B cell (primary cell): Measurements from ENCODE around the gene ADGRD1. TPM values are rescaled to one million over a fixed set of nuclear protein-coding genes. Genes with fewer than 3 reads are reported as not detected.

Experiments used
- ATAC-seq: fragments of 200-7000 bp; cut with Tn5 transposase; one replicate; pipeline ENCODE4 v1.10.0; 2021; ENCODE audit warnings: low read depth, mild to moderate bottlenecking, moderate number of reproducible peaks, moderate library complexity
- CTCF ChIA-PET: fragments of 350-600 bp; sonication (Branson Sonifier 250); formaldehyde crosslinking; loops from one replicate; lab custom pipeline; 2021; ENCODE audit warnings: antibody characterized with exemption, inconsistent platforms; lab: Charles Lee
- POLR2A ChIA-PET: fragments of 350-600 bp; sonication (Branson Sonifier 250); formaldehyde crosslinking; loops from one replicate; lab custom pipeline; 2021; ENCODE audit warnings: antibody characterized with exemption; lab: Charles Lee
- DNase-seq: peaks from one replicate; pipeline ENCODE4 v3.0.0; 2013
- H2AFZ ChIP-seq: 2 replicates; pipeline ENCODE4 v1.6.1; 2012; ENCODE audit warnings: mild to moderate bottlenecking, low read depth, low read length; ENCODE audit not compliant: insufficient read depth, poor library complexity, severe bottlenecking
- H3K27ac ChIP-seq, 2 donors: 1 replicate in 1 of 2; 2 replicates in 1 of 2; pipeline ENCODE4 v1.5.1; 2012 to 2013; ENCODE audit warnings: low read length in 2 of 2, mild to moderate bottlenecking in 2 of 2, moderate library complexity in 1 of 2
- H3K27me3 ChIP-seq, 4 experiments: fragments of 200-600 bp in 1 of 4; sonication (generic) in 1 of 4; replicated peaks in 1 of 4; 1 replicate in 2 of 4; 2 replicates in 2 of 4; pipeline versions ENCODE4 v1.6.1 to v1.7.0; 2013 to 2016; ENCODE audit warnings: low read length in 3 of 4, mild to moderate bottlenecking in 2 of 4, mixed read lengths in 1 of 4, moderate library complexity in 1 of 4; ENCODE audit not compliant: insufficient read depth in 4 of 4, control insufficient read depth in 3 of 4; ENCODE audit errors: control extremely low read depth in 1 of 4
- H3K36me3 ChIP-seq, 2 experiments: replicated peaks in 1 of 2; 1 replicate in 1 of 2; 2 replicates in 1 of 2; pipeline versions ENCODE4 v1.6.1 to v1.7.1; 2013; ENCODE audit warnings: low read length in 1 of 2; ENCODE audit not compliant: insufficient read depth in 2 of 2, control insufficient read depth in 1 of 2; ENCODE audit errors: control extremely low read depth in 1 of 2, extremely low read depth in 1 of 2
- H3K4me1 ChIP-seq, 2 donors: fragments of 200-600 bp in 1 of 2; sonication (generic) in 1 of 2; 1 replicate in 1 of 2; 2 replicates in 1 of 2; pipeline versions ENCODE4 v1.5.1 to v1.6.1; 2013 to 2017; ENCODE audit warnings: low read length in 2 of 2; ENCODE audit not compliant: control insufficient read depth in 2 of 2, insufficient read depth in 2 of 2
- H3K4me2 ChIP-seq: replicated peaks from 2 replicates; pipeline ENCODE3; 2012; ENCODE audit warnings: mild to moderate bottlenecking, low read depth, low read length; ENCODE audit not compliant: poor library complexity, severe bottlenecking
- H3K4me3 ChIP-seq, 5 experiments: fragments of 200-600 bp in 1 of 5; sonication (generic) in 1 of 5; 1 replicate in 3 of 5; 2 replicates in 2 of 5; pipeline versions ENCODE4 v1.5.1 to v1.7.0; 2011 to 2016; ENCODE audit warnings: low read length in 4 of 5, mild to moderate bottlenecking in 4 of 5, low read depth in 2 of 5, control low read depth in 1 of 5, moderate library complexity in 1 of 5; ENCODE audit not compliant: insufficient read depth in 1 of 5; ENCODE audit errors: control extremely low read depth in 1 of 5, extremely low read depth in 1 of 5
- H3K79me2 ChIP-seq: fragments of 200-600 bp; sonication (generic); one replicate; pipeline ENCODE4 v1.6.0; 2016; ENCODE audit warnings: low read length; ENCODE audit not compliant: control insufficient read depth, insufficient read depth
- H3K9ac ChIP-seq: fragments of 200-600 bp; sonication (generic); 2 replicates; pipeline ENCODE4 v1.6.1; 2017; ENCODE audit warnings: mild to moderate bottlenecking, low read length, moderate library complexity
- H3K9me3 ChIP-seq, 3 donors: one replicate each; pipeline versions ENCODE4 v1.6.1 to v1.7.1; 2013; ENCODE audit warnings: low read length in 2 of 3; ENCODE audit not compliant: control insufficient read depth in 2 of 3, insufficient read depth in 1 of 3; ENCODE audit errors: control extremely low read depth in 1 of 3
- H4K20me1 ChIP-seq: 2 replicates; pipeline ENCODE4 v1.6.0; 2012; ENCODE audit warnings: mild to moderate bottlenecking, low read length; ENCODE audit not compliant: insufficient read depth, control insufficient read depth, poor library complexity, severe bottlenecking
- H3K27ac Mint-ChIP-seq: one replicate; pipeline ENCODE4 v1.8.0; 2021; ENCODE audit warnings: mixed read lengths
- H3K27me3 Mint-ChIP-seq: one replicate; pipeline ENCODE4 v1.8.0; 2021; ENCODE audit warnings: mixed read lengths
- H3K4me1 Mint-ChIP-seq: one replicate; pipeline ENCODE4 v1.8.0; 2021; ENCODE audit warnings: mixed read lengths
- H3K4me3 Mint-ChIP-seq: one replicate; pipeline ENCODE4 v1.8.0; 2021; ENCODE audit warnings: mixed read lengths
- H3K9me3 Mint-ChIP-seq: one replicate; pipeline ENCODE4 v1.8.0; 2022; ENCODE audit warnings: mixed read lengths; ENCODE audit not compliant: insufficient read depth
- CTCF ChIP-seq: fragments of 200-600 bp; IDR thresholded peaks from one replicate; pipeline ENCODE4 v1.8.0; 2022; ENCODE audit warnings: antibody characterized with exemption, mild to moderate bottlenecking
- EZH2 ChIP-seq: IDR thresholded peaks from 2 replicates; pipeline ENCODE4 v1.6.1; 2012; ENCODE audit warnings: borderline replicate concordance, low read depth, mild to moderate bottlenecking, moderate library complexity, low read length; ENCODE audit not compliant: insufficient read depth, poor library complexity, severe bottlenecking
- WGBS: methylation state at CpG from one replicate; pipeline ENCODE4 v1.1.5; 2013; ENCODE audit warnings: missing lambda C conversion rate; ENCODE audit not compliant: insufficient coverage; 5-methylcytosine and 5-hydroxymethylcytosine counted together
- intact Hi-C: fragments of 100-400 bp; cut with micrococcal nuclease; formaldehyde crosslinking; loops from one replicate; pipeline ENCODE4 v1.10.0; 2022
- polyA plus RNA-seq: library from polyadenylated mRNA; depleted of rRNA; stranded (reverse); fragments of >200 nt; gene quantifications from 2 replicates; pipeline ENCODE4 v1.2.3, GENCODE V29; 2012
- total RNA-seq, 2 donors: library from RNA; stranded (reverse); fragments of 120-200 nt in 1 of 2; gene quantifications; 1 replicate in 1 of 2; 2 replicates in 1 of 2; pipeline versions ENCODE4 v1.2.3 to v1.2.4, GENCODE V29; 2013 to 2022

Gene ADGRD1
- total and polyA plus RNA-seq, 2 donors (not counting 1 experiment from before 2014, with no cell fraction given): 1.1 to 2.2 TPM

GRCh38 chr12:131159660-131160059 is 206.0 kb downstream of the ADGRD1 start:
- intact Hi-C loops: no loop called here
- H3K9ac ChIP-seq: no peak overlapping the region
- TF ChIP-seq EZH2 (no peak), CTCF (no peak)
- no peak overlapping the region for H3K4me2 ChIP-seq
- peaks cover 0 to 3% (median 0%) of the 10 kb centered on the region in 4 experiments for H3K27me3 ChIP-seq
- Mint-ChIP-seq H3K27me3 (peaks cover 12% of the 10 kb centered on the region), H3K4me3 (no peak overlapping the region), H3K27ac (no peak overlapping the region), H3K9me3 (no peaks in the 10 kb centered on the region), H3K4me1 (no peaks in the 10 kb centered on the region)
- no peak overlapping the region for H3K27ac ChIP-seq
- DNase-seq (no peak), ATAC-seq (no peak)
- POLR2A ChIA-PET: no interaction called here
- H3K4me1 ChIP-seq: no peaks in the 10 kb centered on the region
- no peaks in the 10 kb centered on the region for H3K79me2 ChIP-seq
- no peaks in the 10 kb centered on the region for H3K36me3 ChIP-seq
- no peak overlapping the region for H3K4me3 ChIP-seq
- H3K9me3 ChIP-seq: peaks cover 0 to 15% (median 0%) of the 10 kb centered on the region in 3 donors
- CTCF ChIA-PET: no interaction called here
- H4K20me1 ChIP-seq: no peaks in the 10 kb centered on the region
- no peak overlapping the region for H2AFZ ChIP-seq
- WGBS: 90% methylated on average over 1 of the region's 3 CpGs

- H3K27me3 ChIP-seq: peaks cover 0 to 3% (median 0%) of the 10 kb centered on the region in 4 experiments
- TF ChIP-seq EZH2 (no peak), CTCF (no peak)
- no peak overlapping the region for H3K4me3 ChIP-seq
- no peak overlapping the region for H3K27ac ChIP-seq
- H4K20me1 ChIP-seq: no peaks in the 10 kb centered on the region
- DNase-seq (no peak), ATAC-seq (no peak)
- no peak overlapping the region for H3K9ac ChIP-seq
- peaks cover 17% of the 10 kb centered on the region for H3K27me3 Mint-ChIP-seq
- H2AFZ ChIP-seq: no peak overlapping the region
- H3K9me3 Mint-ChIP-seq: no peaks in the 10 kb centered on the region
- H3K27ac Mint-ChIP-seq: no peak overlapping the region
- H3K9me3 ChIP-seq: peaks cover 0 to 15% (median 0%) of the 10 kb centered on the region in 3 donors
- H3K4me2 ChIP-seq: no peak overlapping the region
- no peaks in the 10 kb centered on the region for H3K4me1 ChIP-seq
- ChIA-PET CTCF (no interaction called here), POLR2A (no interaction called here)
- no peaks in the 10 kb centered on the region for H3K4me1 Mint-ChIP-seq
- intact Hi-C loops: no loop called here
- 61% methylated on average over 3 of the region's 3 CpGs for WGBS
- H3K79me2 ChIP-seq: no peaks in the 10 kb centered on the region
- H3K36me3 ChIP-seq: no peaks in the 10 kb centered on the region
- H3K4me3 Mint-ChIP-seq: no peak overlapping the region
Measured at GRCh38 chr12:131162113-131162512, 208.4 kb downstream of the ADGRD1 start.
